ENCODE data around the gene CDK15.

- no peak for TF ChIP-seq CTCF (IDR thresholded peaks at IDR 0.05)
- no peak for TF ChIP-seq EZH2 (IDR thresholded peaks at IDR 0.05)
Observed at GRCh38 chr2:201758873-201759272, 47.5 kb upstream of the CDK15 start.

All from neural progenitor cell (in vitro differentiated cells).